ENCODE measurements around the gene ALK. TPM values are rescaled to one million over a fixed set of nuclear protein-coding genes. Genes with fewer than 3 reads are reported as not detected.

ALK gene
- total and polyA plus RNA-seq, 7 experiments from 2014 or later = 0.13 TPM; not detected in 6

DNA sequence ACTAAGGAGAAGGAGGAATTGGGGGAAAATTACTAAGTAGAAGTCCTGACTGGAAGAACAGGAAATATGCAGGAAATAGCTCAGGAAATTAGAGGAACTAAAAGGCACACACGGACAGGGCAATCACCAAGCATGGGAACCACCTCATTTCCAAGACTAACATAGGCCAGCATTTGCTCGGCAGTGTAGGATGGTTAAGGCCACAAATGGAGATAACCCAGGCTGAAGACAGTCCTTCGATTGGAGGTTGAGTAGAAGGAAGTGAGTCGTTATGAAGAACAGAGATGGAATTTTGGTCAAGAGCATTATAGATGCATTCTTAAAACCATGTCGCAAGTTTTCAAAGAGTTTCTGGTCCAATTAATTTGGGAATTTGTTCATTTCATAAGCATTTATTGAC, 401.4 kb downstream of the ALK start:
- Histone ChIP-seq H3K4me1 (ENCODE audit: control insufficient read depth in 2 of 2, insufficient read depth in 2 of 2, low read length in 2 of 2) (no peaks in the 10 kb centered on the region), H3K4me3 (ENCODE audit: low read length) (no peak overlapping the region), H3K27me3 (ENCODE audit: control insufficient read depth in 2 of 2, insufficient read depth in 2 of 2, low read length in 2 of 2) (no peaks in the 10 kb centered on the region), H3K27ac (ENCODE audit: low read depth, low read length) (no peak overlapping the region), H3K36me3 (ENCODE audit: control insufficient read depth in 2 of 3, insufficient read depth in 3 of 3, low read length in 3 of 3) (no peaks in the 10 kb centered on the region), H3K9me3 (ENCODE audit: control insufficient read depth in 2 of 3, low read length in 3 of 3) (no peaks in the 10 kb centered on the region)
- peaks cover 0 to 4% (median 1%) of the 10 kb centered on the region in 11 donors for H3K9me3 Mint-ChIP-seq
- no peaks in the 10 kb centered on the region for H3K36me3 Mint-ChIP-seq
- DNase-seq = no peak
- peaks cover 0 to 5% (median 0%) of the 10 kb centered on the region in 7 donors for H3K4me1 Mint-ChIP-seq
- intact Hi-C loops (cut with micrococcal nuclease) = no loop called here
- H3K27ac Mint-ChIP-seq = no peak overlapping the region
- H3K4me3 Mint-ChIP-seq = no peak overlapping the region
- no peak for ATAC-seq
- H3K27me3 Mint-ChIP-seq = peaks cover 10 to 37% (median 21%) of the 10 kb centered on the region in 5 donors
- ChIA-PET POLR2A (no interaction called here), CTCF (no interaction called here)

GRCh38 chr2:29519338-29519925, 402.0 kb downstream of the ALK start:
- Mint-ChIP-seq H3K4me1 (peaks cover 0 to 5% (median 0%) of the 10 kb centered on the region in 7 donors), H3K27ac (no peak overlapping the region), H3K9me3 (peaks cover 0 to 8% (median 6%) of the 10 kb centered on the region in 11 donors), H3K4me3 (no peak overlapping the region), H3K27me3 (peaks cover 8 to 34% (median 19%) of the 10 kb centered on the region in 5 donors), H3K36me3 (no peaks in the 10 kb centered on the region)
- DNase-seq (no peak), ATAC-seq (no peak)
- H3K36me3 ChIP-seq (ENCODE audit: control insufficient read depth in 2 of 3, insufficient read depth in 3 of 3, low read length in 3 of 3) = no peaks in the 10 kb centered on the region
- CTCF ChIA-PET = no interaction called here
- no peak overlapping the region for H3K27ac ChIP-seq (ENCODE audit: low read depth, low read length)
- no peaks in the 10 kb centered on the region for H3K4me1 ChIP-seq (ENCODE audit: control insufficient read depth in 2 of 2, insufficient read depth in 2 of 2, low read length in 2 of 2)
- POLR2A ChIA-PET = no interaction called here
- H3K27me3 ChIP-seq (ENCODE audit: control insufficient read depth in 2 of 2, insufficient read depth in 2 of 2, low read length in 2 of 2) = no peaks in the 10 kb centered on the region
- intact Hi-C loops (cut with micrococcal nuclease) = no loop called here
- no peak overlapping the region for H3K4me3 ChIP-seq (ENCODE audit: low read length)
- H3K9me3 ChIP-seq (ENCODE audit: control insufficient read depth in 2 of 3, low read length in 3 of 3) = no peaks in the 10 kb centered on the region

DNA sequence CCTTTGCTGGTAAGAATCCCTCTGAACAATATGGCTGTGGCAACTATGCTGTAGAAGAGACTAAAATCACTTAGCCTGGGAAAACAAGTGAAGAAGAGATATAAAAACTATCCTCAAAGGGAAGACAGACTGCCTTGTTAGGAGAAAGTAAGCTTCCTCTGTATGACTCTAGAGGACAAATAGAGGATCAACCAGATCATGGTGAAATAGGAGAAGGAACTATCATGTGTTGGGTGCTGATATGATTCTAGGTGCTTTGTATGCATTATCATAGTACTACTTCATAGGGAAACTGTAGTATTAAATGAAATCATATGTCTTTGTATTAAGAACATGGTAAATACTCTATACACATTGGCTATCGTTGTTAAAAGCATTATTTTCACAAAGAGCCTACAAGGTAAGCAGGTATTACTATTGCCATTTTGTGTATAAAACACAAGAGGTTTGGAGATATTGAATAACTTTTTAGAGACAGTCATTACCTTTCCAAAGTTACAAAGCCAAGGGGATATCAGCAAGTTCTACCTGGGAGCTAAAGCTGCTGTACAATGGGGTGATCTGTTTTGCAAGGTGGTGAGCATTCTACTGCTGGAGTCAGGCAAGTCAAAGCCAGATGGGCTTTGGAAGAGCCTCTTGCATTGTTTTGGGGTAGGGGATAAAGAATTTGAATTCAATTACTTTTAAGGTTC, 402.6 kb downstream of the ALK start:
- Histone ChIP-seq H3K9me3 (ENCODE audit: control insufficient read depth in 2 of 3, low read length in 3 of 3) (no peaks in the 10 kb centered on the region), H3K4me1 (ENCODE audit: control insufficient read depth in 2 of 2, insufficient read depth in 2 of 2, low read length in 2 of 2) (no peaks in the 10 kb centered on the region), H3K27me3 (ENCODE audit: control insufficient read depth in 2 of 2, insufficient read depth in 2 of 2, low read length in 2 of 2) (no peaks in the 10 kb centered on the region), H3K4me3 (ENCODE audit: low read length) (no peak overlapping the region), H3K36me3 (ENCODE audit: control insufficient read depth in 2 of 3, insufficient read depth in 3 of 3, low read length in 3 of 3) (no peaks in the 10 kb centered on the region), H3K27ac (ENCODE audit: low read depth, low read length) (no peak overlapping the region)
- intact Hi-C loops (cut with micrococcal nuclease) = no loop called here
- no peaks in the 10 kb centered on the region for H3K36me3 Mint-ChIP-seq
- H3K27ac Mint-ChIP-seq = no peak overlapping the region
- peaks cover 0 to 9% (median 6%) of the 10 kb centered on the region in 11 donors for H3K9me3 Mint-ChIP-seq
- no peak overlapping the region for H3K4me3 Mint-ChIP-seq
- ChIA-PET POLR2A (no interaction called here), CTCF (no interaction called here)
- H3K27me3 Mint-ChIP-seq = peaks cover 8 to 32% (median 19%) of the 10 kb centered on the region in 5 donors
- DNase-seq (no peak), ATAC-seq (no peak)
- H3K4me1 Mint-ChIP-seq = peaks cover 0 to 5% (median 0%) of the 10 kb centered on the region in 7 donors

- Mint-ChIP-seq H3K9me3 (peaks cover 0 to 9% (median 6%) of the 10 kb centered on the region in 11 donors), H3K4me1 (peaks cover 0 to 5% (median 0%) of the 10 kb centered on the region in 7 donors), H3K4me3 (no peak overlapping the region), H3K27ac (no peak overlapping the region), H3K27me3 (peaks cover 7 to 32% (median 19%) of the 10 kb centered on the region in 5 donors), H3K36me3 (no peaks in the 10 kb centered on the region)
- ATAC-seq = no peak
- Histone ChIP-seq H3K4me3 (ENCODE audit: low read length) (no peak overlapping the region), H3K9me3 (ENCODE audit: control insufficient read depth in 2 of 3, low read length in 3 of 3) (no peaks in the 10 kb centered on the region), H3K27me3 (ENCODE audit: control insufficient read depth in 2 of 2, insufficient read depth in 2 of 2, low read length in 2 of 2) (no peaks in the 10 kb centered on the region), H3K4me1 (ENCODE audit: control insufficient read depth in 2 of 2, insufficient read depth in 2 of 2, low read length in 2 of 2) (no peaks in the 10 kb centered on the region), H3K27ac (ENCODE audit: low read depth, low read length) (no peak overlapping the region), H3K36me3 (ENCODE audit: control insufficient read depth in 2 of 3, insufficient read depth in 3 of 3, low read length in 3 of 3) (no peaks in the 10 kb centered on the region)
- ChIA-PET POLR2A (no interaction called here), CTCF (no interaction called here)
- intact Hi-C loops (cut with micrococcal nuclease) = no loop called here
- no peak for DNase-seq
Observed at GRCh38 chr2:29518010-29518409, 403.4 kb downstream of the ALK start.

- intact Hi-C loops (cut with micrococcal nuclease) = no loop called here
Observed at GRCh38 chr2:29517413-29517812, 404.0 kb downstream of the ALK start.

DNA sequence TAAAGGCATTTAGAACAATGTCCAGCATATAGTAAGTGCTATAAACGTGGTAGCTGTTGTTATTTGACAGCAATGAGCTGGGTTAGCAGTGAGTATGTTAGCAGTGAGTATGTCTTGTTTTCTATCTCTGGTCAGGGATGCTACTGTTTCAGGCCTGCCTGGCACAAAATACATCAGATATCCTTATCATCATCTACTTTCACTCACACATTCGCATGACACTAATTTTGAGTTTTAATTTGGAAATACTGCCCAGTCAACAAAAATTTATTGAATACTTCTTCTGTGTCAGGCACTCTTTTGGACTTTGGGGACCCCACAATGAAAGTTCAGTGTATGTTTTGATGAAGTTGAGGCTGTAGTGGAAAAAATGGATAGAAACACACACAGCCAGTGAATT, 404.6 kb downstream of the ALK start:
- peaks cover 0 to 9% (median 6%) of the 10 kb centered on the region in 11 donors for H3K9me3 Mint-ChIP-seq
- no peak for DNase-seq
- H3K27ac Mint-ChIP-seq = no peak overlapping the region
- H3K4me3 ChIP-seq (ENCODE audit: low read length) = no peak overlapping the region
- H3K27ac ChIP-seq (ENCODE audit: low read depth, low read length) = no peak overlapping the region
- no peaks in the 10 kb centered on the region for H3K27me3 ChIP-seq (ENCODE audit: control insufficient read depth in 2 of 2, insufficient read depth in 2 of 2, low read length in 2 of 2)
- no peaks in the 10 kb centered on the region for H3K4me1 Mint-ChIP-seq
- H3K9me3 ChIP-seq (ENCODE audit: control insufficient read depth in 2 of 3, low read length in 3 of 3) = no peaks in the 10 kb centered on the region
- no peak overlapping the region for H3K4me3 Mint-ChIP-seq
- H3K36me3 Mint-ChIP-seq = no peaks in the 10 kb centered on the region
- ChIA-PET CTCF (no interaction called here), POLR2A (no interaction called here)
- no peaks in the 10 kb centered on the region for H3K4me1 ChIP-seq (ENCODE audit: control insufficient read depth in 2 of 2, insufficient read depth in 2 of 2, low read length in 2 of 2)
- peaks cover 5 to 32% (median 18%) of the 10 kb centered on the region in 5 donors for H3K27me3 Mint-ChIP-seq
- intact Hi-C loops (cut with micrococcal nuclease) = no loop called here
- no peak for ATAC-seq
- H3K36me3 ChIP-seq (ENCODE audit: control insufficient read depth in 2 of 3, insufficient read depth in 3 of 3, low read length in 3 of 3) = no peaks in the 10 kb centered on the region

More at GRCh38 chr2:29517413-29517812, 404.0 kb downstream of the ALK start:
- Histone ChIP-seq H3K27ac (ENCODE audit: low read depth, low read length) (no peak overlapping the region), H3K4me3 (ENCODE audit: low read length) (no peak overlapping the region), H3K36me3 (ENCODE audit: control insufficient read depth in 2 of 3, insufficient read depth in 3 of 3, low read length in 3 of 3) (no peaks in the 10 kb centered on the region), H3K27me3 (ENCODE audit: control insufficient read depth in 2 of 2, insufficient read depth in 2 of 2, low read length in 2 of 2) (no peaks in the 10 kb centered on the region), H3K4me1 (ENCODE audit: control insufficient read depth in 2 of 2, insufficient read depth in 2 of 2, low read length in 2 of 2) (no peaks in the 10 kb centered on the region), H3K9me3 (ENCODE audit: control insufficient read depth in 2 of 3, low read length in 3 of 3) (no peaks in the 10 kb centered on the region)
- ChIA-PET POLR2A (no interaction called here), CTCF (no interaction called here)
- H3K9me3 Mint-ChIP-seq = peaks cover 0 to 9% (median 6%) of the 10 kb centered on the region in 11 donors
- no peak overlapping the region for H3K27ac Mint-ChIP-seq
- H3K27me3 Mint-ChIP-seq = peaks cover 5 to 32% (median 18%) of the 10 kb centered on the region in 5 donors
- no peak overlapping the region for H3K4me3 Mint-ChIP-seq
- no peak for ATAC-seq
- DNase-seq = no peak
- peaks cover 0 to under 1% (median 0%) of the 10 kb centered on the region in 7 donors for H3K4me1 Mint-ChIP-seq
- no peaks in the 10 kb centered on the region for H3K36me3 Mint-ChIP-seq

DNA sequence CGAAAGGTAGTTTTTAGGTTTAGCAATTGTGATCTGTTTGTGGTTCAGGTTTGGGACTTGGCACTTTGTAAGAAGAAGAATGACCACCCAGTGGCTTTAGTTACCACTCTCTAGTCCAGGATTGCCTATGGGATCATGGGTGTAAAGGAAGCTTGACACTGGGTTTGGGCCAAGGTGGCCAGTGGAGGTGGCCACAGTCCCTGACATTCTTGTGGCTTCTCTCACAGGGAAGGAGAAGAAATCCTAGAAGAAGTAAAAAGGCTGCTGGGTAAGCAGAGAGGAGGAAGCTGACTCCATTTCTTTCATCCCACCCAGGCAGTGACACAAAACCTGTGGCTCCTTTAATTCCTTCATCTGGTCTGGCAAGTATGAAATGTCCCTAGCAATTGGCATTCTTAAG, 411.5 kb downstream of the ALK start:
- DNase-seq = no peak

More for the DNA sequence above, 411.5 kb downstream of the ALK start:
- H3K36me3 Mint-ChIP-seq = no peaks in the 10 kb centered on the region
- H3K4me3 ChIP-seq (ENCODE audit: low read length) = no peak overlapping the region
- H3K27ac Mint-ChIP-seq = no peak overlapping the region
- H3K9me3 Mint-ChIP-seq = peaks cover 6 to 29% (median 10%) of the 10 kb centered on the region in 11 donors
- intact Hi-C loops (cut with micrococcal nuclease) = no loop called here
- no peaks in the 10 kb centered on the region for H3K27me3 ChIP-seq (ENCODE audit: control insufficient read depth in 2 of 2, insufficient read depth in 2 of 2, low read length in 2 of 2)
- H3K27ac ChIP-seq (ENCODE audit: low read depth, low read length) = no peak overlapping the region
- POLR2A ChIA-PET = no interaction called here
- CTCF ChIA-PET = no interaction called here
- no peak overlapping the region for H3K4me3 Mint-ChIP-seq
- no peaks in the 10 kb centered on the region for H3K36me3 ChIP-seq (ENCODE audit: control insufficient read depth in 2 of 3, insufficient read depth in 3 of 3, low read length in 3 of 3)
- ATAC-seq = no peak
- peaks cover 0 to 19% (median 15%) of the 10 kb centered on the region in 5 donors for H3K27me3 Mint-ChIP-seq
- no peaks in the 10 kb centered on the region for H3K4me1 ChIP-seq (ENCODE audit: control insufficient read depth in 2 of 2, insufficient read depth in 2 of 2, low read length in 2 of 2)
- H3K4me1 Mint-ChIP-seq = no peaks in the 10 kb centered on the region
- H3K9me3 ChIP-seq (ENCODE audit: control insufficient read depth in 2 of 3, low read length in 3 of 3) = no peaks in the 10 kb centered on the region

Data from naive thymus-derived CD4-positive, alpha-beta T cell (primary cell).